ENCODE measurements around the gene AMN.

AMN gene

GRCh38 chr14:102941419-102942011 lies 19.1 kb downstream of the AMN start:
- no peaks in the 10 kb centered on the region for H3K9me3 ChIP-seq
- no peak overlapping the region for H3K4me3 ChIP-seq
- peaks cover 42% of the 10 kb centered on the region for H3K4me1 ChIP-seq
- H3K9ac ChIP-seq = no peak overlapping the region
- no peaks in the 10 kb centered on the region for H3K27me3 ChIP-seq
- H3K27ac ChIP-seq = no peak overlapping the region
- H3K36me3 ChIP-seq = peaks cover 16% of the 10 kb centered on the region
- no peak for TF ChIP-seq Cebpa-rat (IDR thresholded peaks at IDR 0.05)
- H3K4me2 ChIP-seq = peak overlapping the region; percentile 0
- no peaks in the 10 kb centered on the region for H4K20me1 ChIP-seq

DNA sequence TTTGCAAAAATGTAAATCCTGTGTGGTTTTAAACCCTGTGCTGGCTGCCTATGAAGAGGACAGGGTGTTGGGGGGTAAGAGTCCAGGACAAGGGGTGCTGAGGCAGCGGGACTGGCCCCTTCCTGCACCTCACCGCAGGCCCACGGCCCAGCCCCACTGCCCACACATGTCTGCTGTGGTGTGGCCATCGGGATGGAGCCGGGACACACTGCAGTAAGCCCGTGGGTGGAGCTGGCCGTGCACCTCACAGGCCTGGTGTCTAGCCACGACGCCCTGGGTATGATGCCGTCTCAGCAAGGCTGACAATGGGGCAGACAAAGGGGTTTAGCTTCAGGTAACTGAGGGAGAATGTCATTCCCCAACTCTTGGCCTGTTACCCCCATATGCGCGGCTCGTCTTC lies 19.6 kb downstream of the AMN start:
- Histone ChIP-seq H3K4me3 (no peak overlapping the region), H3K9ac (no peak overlapping the region), H3K27me3 (no peaks in the 10 kb centered on the region), H3K27ac (no peak overlapping the region), H3K4me1 (peaks cover 45% of the 10 kb centered on the region), H3K36me3 (peaks cover 19% of the 10 kb centered on the region), H4K20me1 (no peaks in the 10 kb centered on the region), H3K4me2 (no peak overlapping the region), H3K9me3 (no peaks in the 10 kb centered on the region)
- TF ChIP-seq Cebpa-rat (IDR thresholded peaks at IDR 0.05) = no peak

GRCh38 chr14:102943454-102943853 lies 21.0 kb downstream of the AMN start:
- Histone ChIP-seq H3K9me3 (no peaks in the 10 kb centered on the region), H4K20me1 (no peaks in the 10 kb centered on the region), H3K36me3 (peaks cover 19% of the 10 kb centered on the region), H3K4me2 (no peak overlapping the region), H3K4me1 (peaks cover 45% of the 10 kb centered on the region), H3K27me3 (no peaks in the 10 kb centered on the region), H3K9ac (no peak overlapping the region), H3K4me3 (no peak overlapping the region), H3K27ac (no peak overlapping the region)
- no peak for TF ChIP-seq Cebpa-rat (IDR thresholded peaks at IDR 0.05)

GRCh38 chr14:102943979-102944378 lies 21.5 kb downstream of the AMN start:
- TF ChIP-seq Cebpa-rat (IDR thresholded peaks at IDR 0.05) = no peak
- Histone ChIP-seq H4K20me1 (no peaks in the 10 kb centered on the region), H3K36me3 (peaks cover 19% of the 10 kb centered on the region), H3K27ac (no peak overlapping the region), H3K4me2 (no peak overlapping the region), H3K4me1 (peaks cover 50% of the 10 kb centered on the region), H3K4me3 (no peak overlapping the region), H3K9ac (no peak overlapping the region), H3K27me3 (no peaks in the 10 kb centered on the region), H3K9me3 (no peaks in the 10 kb centered on the region)

DNA sequence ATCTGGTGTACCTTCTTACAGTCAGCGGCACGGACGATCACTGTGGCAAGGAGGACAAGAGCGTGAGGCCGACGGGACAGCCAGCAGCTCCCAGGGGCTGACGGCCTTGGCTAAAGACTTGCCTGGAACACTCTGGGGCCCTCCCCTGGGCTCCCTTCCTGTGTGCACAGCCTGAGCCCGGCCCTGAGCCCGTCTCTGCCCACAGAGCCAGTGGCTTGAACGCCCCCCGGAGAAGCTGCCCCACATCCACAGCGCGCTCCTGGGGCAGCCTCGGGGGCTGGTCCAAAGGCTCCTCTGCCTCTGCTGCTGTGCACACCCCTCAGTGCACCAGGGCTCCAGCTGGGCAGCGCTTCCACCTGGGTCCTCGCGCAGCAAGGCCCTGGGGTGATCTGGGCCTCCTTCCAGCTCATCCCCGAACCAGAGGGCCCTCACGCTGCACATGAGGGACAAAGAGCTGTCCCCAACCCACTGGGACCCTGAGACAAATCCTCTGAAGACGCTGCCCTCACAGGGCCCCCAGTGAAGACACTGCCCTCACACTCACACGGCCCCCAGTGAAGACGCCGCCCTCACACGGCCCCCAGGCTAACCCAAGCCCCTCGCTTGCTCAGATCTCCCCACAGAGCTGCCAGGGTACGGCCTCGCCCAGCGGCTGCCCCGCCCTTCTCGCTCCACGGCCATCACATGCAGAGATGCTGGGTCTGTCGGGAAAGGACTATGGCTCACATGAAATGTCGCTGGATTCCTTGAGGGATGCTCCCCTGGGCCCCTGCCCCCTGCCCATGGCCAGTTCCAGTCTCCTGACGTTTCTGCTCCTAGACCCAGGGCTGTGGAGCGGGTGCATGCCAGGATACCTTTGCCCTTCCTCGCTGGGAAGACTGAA lies 22.2 kb downstream of the AMN start:
- Histone ChIP-seq H3K9ac (no peak overlapping the region), H3K27me3 (no peaks in the 10 kb centered on the region), H4K20me1 (no peaks in the 10 kb centered on the region), H3K4me1 (peaks cover 50% of the 10 kb centered on the region), H3K4me3 (no peak overlapping the region), H3K4me2 (no peak overlapping the region), H3K27ac (peak overlapping the region; percentile 4; the same call in 1 of the 2 replicates), H3K9me3 (no peaks in the 10 kb centered on the region), H3K36me3 (peaks cover 19% of the 10 kb centered on the region)
- no peak for TF ChIP-seq Cebpa-rat (IDR thresholded peaks at IDR 0.05)

GRCh38 chr14:102945346-102946130 lies 23.1 kb downstream of the AMN start:
- H3K36me3 ChIP-seq = peaks cover 24% of the 10 kb centered on the region
- TF ChIP-seq Cebpa-rat (IDR thresholded peaks at IDR 0.05) = no peak
- H3K4me1 ChIP-seq = peaks cover 50% of the 10 kb centered on the region
- H3K27ac ChIP-seq = no peak overlapping the region
- H3K27me3 ChIP-seq = no peaks in the 10 kb centered on the region
- no peak overlapping the region for H3K4me2 ChIP-seq
- H3K9me3 ChIP-seq = no peaks in the 10 kb centered on the region
- no peak overlapping the region for H3K4me3 ChIP-seq
- no peaks in the 10 kb centered on the region for H4K20me1 ChIP-seq
- no peak overlapping the region for H3K9ac ChIP-seq

GRCh38 chr14:102947321-102948103 lies 25.0 kb downstream of the AMN start:
- Histone ChIP-seq H3K27ac (0 out of 2 replicates have a peak overlapping the region, but pooled peaks have one; percentile 41), H4K20me1 (no peaks in the 10 kb centered on the region), H3K9me3 (no peaks in the 10 kb centered on the region), H3K36me3 (peaks cover 28% of the 10 kb centered on the region), H3K4me3 (no peak overlapping the region), H3K27me3 (no peaks in the 10 kb centered on the region), H3K9ac (no peak overlapping the region), H3K4me1 (peaks cover 49% of the 10 kb centered on the region), H3K4me2 (no peak overlapping the region)
- TF ChIP-seq Cebpa-rat (IDR thresholded peaks at IDR 0.05) = no peak

GRCh38 chr14:102948698-102949061 lies 26.2 kb downstream of the AMN start:
- Histone ChIP-seq H3K4me3 (0 out of 2 replicates have a peak overlapping the region, but pooled peaks have one; percentile 14), H3K9ac (0 out of 2 replicates have a peak overlapping the region, but pooled peaks have one; percentile 59), H3K4me2 (peak overlapping the region; percentile 88), H3K4me1 (peaks cover 53% of the 10 kb centered on the region), H4K20me1 (no peaks in the 10 kb centered on the region), H3K27ac (peak overlapping the region; percentile 83), H3K36me3 (peaks cover 34% of the 10 kb centered on the region), H3K9me3 (no peaks in the 10 kb centered on the region), H3K27me3 (no peaks in the 10 kb centered on the region)
- no peak for TF ChIP-seq Cebpa-rat (IDR thresholded peaks at IDR 0.05)
